Thyroid gland (tissue), 4 donors: ENCODE measurements around the gene HNF1B.

Source experiments
- CTCF ChIP-seq, 6 experiments: fragments of 200-600 bp in 3 of 6; fragments of 450-650 bp in 3 of 6; sonication (generic) in 3 of 6; IDR thresholded peaks; one replicate each; pipeline ENCODE4 v1.5.1; 2016 to 2019; ENCODE audit warnings: antibody characterized with exemption in 6 of 6, mild to moderate bottlenecking in 2 of 6, inconsistent platforms in 1 of 6, moderate library complexity in 1 of 6
- POLR2A ChIP-seq, 2 donors: fragments of 450-650 bp; IDR thresholded peaks; one replicate each; pipeline ENCODE4 v1.6.1; 2017; ENCODE audit warnings: antibody characterized with exemption in 2 of 2, mild to moderate bottlenecking in 2 of 2, moderate library complexity in 1 of 2

- TF ChIP-seq CTCF (IDR thresholded peaks at IDR 0.05) (no peak), POLR2A (IDR thresholded peaks at IDR 0.05) (no peak)
Measured at GRCh38 chr17:37672548-37673078, 72.2 kb downstream of the HNF1B start.
